Epithelial cell of esophagus (primary cell): ENCODE data around the gene NEURL1.

Source experiments
- DNase-seq: peaks from one replicate; pipeline ENCODE4 v3.0.0; 2010; ENCODE audit warnings: low read depth
- H3K4me3 ChIP-seq: 2 replicates; pipeline ENCODE4 v1.5.1; 2011; ENCODE audit warnings: mild to moderate bottlenecking, low read length, control low read depth
- TF ChIP-seq, protein P1 (sequence below): IDR thresholded peaks from 2 replicates; pipeline ENCODE4 v1.5.1; 2011; ENCODE audit warnings: low read depth, mild to moderate bottlenecking, low read length, control low read depth, inconsistent platforms; ENCODE audit not compliant: insufficient read depth; ENCODE audit errors: missing control alignments

The NEURL1 gene

GRCh38 chr10:103640436-103641181, 147.1 kb downstream of the NEURL1 start:
- TF ChIP-seq, protein P1, sequence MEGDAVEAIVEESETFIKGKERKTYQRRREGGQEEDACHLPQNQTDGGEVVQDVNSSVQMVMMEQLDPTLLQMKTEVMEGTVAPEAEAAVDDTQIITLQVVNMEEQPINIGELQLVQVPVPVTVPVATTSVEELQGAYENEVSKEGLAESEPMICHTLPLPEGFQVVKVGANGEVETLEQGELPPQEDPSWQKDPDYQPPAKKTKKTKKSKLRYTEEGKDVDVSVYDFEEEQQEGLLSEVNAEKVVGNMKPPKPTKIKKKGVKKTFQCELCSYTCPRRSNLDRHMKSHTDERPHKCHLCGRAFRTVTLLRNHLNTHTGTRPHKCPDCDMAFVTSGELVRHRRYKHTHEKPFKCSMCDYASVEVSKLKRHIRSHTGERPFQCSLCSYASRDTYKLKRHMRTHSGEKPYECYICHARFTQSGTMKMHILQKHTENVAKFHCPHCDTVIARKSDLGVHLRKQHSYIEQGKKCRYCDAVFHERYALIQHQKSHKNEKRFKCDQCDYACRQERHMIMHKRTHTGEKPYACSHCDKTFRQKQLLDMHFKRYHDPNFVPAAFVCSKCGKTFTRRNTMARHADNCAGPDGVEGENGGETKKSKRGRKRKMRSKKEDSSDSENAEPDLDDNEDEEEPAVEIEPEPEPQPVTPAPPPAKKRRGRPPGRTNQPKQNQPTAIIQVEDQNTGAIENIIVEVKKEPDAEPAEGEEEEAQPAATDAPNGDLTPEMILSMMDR, result no peak
- no peak for DNase-seq
- no peak overlapping the region for H3K4me3 ChIP-seq

DNA sequence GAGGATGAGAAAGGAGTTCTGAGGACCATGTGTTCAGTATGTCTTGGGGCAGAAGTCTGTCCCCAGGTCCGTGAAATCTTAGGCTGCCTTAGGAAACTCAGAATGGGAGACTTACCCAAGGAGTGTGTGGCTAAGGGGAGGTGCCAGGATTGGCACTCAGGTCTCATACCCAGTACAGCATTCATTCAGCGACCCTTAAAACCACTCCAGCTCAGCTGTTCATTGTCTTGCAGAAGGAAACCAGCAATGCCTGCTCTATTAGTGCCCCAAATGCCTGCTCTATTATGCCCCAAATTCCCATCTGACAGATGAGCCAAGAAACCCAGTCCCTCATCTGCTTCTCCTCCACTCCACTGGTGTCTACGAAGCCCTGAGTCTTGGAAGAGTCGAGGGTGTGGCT, 147.8 kb downstream of the NEURL1 start:
- no peak for DNase-seq
- TF ChIP-seq, protein P1, result no peak
- no peak overlapping the region for H3K4me3 ChIP-seq
